GM18505 (cell line): ENCODE results near the gene MEGF8.

Experiments
- ATAC-seq: cut with Tn5 transposase; IDR thresholded peaks from one replicate; pipeline ENCODE4 v1.9.1; 2021; ENCODE audit not compliant: unreplicated experiment
- POLR2A ChIP-seq: IDR thresholded peaks from 4 replicates; pipeline ENCODE4 v1.6.1; 2011; ENCODE audit warnings: borderline replicate concordance; ENCODE audit not compliant: insufficient read depth, insufficient read length; ENCODE audit errors: extremely low read depth

MEGF8 gene

DNA sequence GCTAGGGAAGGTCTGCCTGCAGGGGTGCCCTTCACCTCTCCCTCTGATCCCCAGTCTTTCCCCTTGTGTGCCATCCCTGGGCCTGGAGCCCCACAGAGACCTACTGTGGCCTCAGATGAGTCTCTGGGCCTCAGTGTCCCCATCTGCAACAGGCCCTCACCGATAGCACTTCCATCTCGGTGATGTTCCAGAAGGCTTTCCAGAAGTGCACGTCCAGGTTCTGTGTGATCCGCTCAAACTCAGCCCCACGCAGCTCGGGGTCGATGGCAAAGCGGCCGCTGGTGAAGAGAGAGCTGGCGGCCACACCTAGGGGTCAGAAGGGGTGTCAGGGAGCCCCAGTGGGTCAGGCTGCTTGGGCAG, 82.4 kb downstream of the MEGF8 start:
- no peak for ATAC-seq

GRCh38 chr19:42409477-42409876, 84.0 kb downstream of the MEGF8 start:
- ATAC-seq, result no peak
- no peak for TF ChIP-seq POLR2A

More for the DNA sequence above, 82.4 kb downstream of the MEGF8 start:
- TF ChIP-seq POLR2A, result no peak

DNA sequence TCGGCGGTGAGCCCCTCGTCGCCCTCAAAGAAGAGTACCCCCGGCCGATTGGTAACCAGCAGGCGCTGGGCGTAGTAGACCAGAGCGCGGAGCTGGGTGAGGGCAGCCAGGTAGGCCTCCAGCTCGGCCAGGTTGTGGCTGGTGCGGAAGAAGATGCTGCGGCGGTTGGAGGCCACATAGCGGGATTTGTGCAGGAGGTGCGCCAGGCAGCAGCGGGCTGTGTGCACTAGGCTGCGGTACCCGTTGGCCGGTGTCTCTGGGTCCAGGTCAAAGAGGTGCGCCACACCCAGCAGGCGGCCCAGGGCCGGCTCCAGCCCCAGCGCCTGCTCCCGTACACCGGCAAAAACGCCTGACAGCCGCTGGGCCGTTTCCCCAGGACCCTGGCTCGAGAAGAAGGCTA, 84.9 kb downstream of the MEGF8 start:
- no peak for TF ChIP-seq POLR2A
- no peak for ATAC-seq

- TF ChIP-seq POLR2A, result no peak
- ATAC-seq, result no peak
Observed at GRCh38 chr19:42411581-42412178, 86.2 kb downstream of the MEGF8 start.

DNA sequence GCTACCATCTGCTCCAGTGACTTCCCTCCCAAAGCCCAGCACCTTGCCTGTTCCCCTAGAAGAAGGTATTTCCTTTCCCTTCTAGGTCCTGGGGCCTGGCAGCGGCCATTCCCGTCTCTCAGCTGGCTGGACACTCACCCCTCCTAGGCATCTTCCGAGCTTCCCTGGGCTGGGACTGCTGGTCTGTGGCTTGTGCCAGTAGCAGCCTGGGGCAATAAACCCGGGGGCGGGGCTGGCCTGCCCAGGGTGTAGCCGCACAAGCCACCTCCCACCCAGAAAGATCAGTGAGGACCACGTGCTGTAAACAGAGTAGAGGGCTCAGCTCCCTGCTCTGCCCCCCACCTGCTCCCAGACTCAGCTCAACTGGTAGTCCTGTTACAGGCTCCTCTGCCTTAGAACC, 86.8 kb downstream of the MEGF8 start:
- TF ChIP-seq POLR2A, result no peak
- no peak for ATAC-seq

- ATAC-seq, result no peak
- no peak for TF ChIP-seq POLR2A
Observed at GRCh38 chr19:42412661-42413076, 87.2 kb downstream of the MEGF8 start.

- ATAC-seq, result no peak
- no peak for TF ChIP-seq POLR2A
Observed at GRCh38 chr19:42419309-42419708, 93.9 kb downstream of the MEGF8 start.

DNA sequence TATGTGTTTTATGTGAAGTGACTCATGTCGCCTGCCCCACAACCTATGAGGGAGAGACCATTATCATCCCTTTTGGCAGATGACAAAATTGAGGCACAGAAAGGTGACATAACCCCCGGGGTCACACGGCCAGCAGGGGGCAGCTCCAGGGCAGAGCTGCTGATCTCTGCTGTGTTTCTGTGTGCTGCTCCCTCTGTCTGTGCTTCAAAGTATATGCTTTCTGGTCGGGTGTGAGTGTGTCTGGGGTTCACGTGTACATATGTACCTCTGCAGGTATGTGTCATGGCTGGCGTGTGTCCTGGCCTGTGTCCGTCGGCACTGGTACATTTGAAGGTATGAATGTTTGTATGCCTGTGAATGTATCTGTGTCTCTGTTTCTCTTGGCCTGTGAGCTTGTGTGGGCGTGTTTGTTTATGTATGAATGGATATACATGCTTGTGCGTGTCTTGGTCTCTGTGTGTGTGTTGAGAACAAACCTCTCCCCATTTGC, 94.7 kb downstream of the MEGF8 start:
- ATAC-seq, result peak; percentile 44
- no peak for TF ChIP-seq POLR2A

GRCh38 chr19:42421101-42421500, 95.7 kb downstream of the MEGF8 start:
- no peak for ATAC-seq
- no peak for TF ChIP-seq POLR2A

DNA sequence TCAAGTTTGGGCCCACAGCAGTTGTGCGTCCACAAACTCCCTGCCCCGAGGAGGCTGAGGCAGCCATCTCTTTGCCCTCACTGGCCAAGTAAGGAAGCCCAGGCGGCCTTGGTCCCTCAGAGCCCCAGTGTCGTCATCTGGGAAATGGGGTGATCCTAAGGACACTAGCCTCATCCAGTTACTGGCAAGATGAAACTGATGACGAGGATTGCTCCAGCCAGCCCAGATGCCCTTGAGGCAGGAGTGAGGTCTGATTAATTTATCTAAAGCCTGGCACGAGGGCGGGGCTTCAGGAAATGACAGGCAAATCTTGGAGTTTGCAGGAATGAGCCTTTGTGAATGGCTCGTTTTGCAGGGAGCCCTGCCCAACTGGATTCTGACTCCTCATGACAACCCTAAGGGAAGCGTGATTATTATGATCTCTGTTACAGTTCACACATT, 96.2 kb downstream of the MEGF8 start:
- no peak for TF ChIP-seq POLR2A
- no peak for ATAC-seq

DNA sequence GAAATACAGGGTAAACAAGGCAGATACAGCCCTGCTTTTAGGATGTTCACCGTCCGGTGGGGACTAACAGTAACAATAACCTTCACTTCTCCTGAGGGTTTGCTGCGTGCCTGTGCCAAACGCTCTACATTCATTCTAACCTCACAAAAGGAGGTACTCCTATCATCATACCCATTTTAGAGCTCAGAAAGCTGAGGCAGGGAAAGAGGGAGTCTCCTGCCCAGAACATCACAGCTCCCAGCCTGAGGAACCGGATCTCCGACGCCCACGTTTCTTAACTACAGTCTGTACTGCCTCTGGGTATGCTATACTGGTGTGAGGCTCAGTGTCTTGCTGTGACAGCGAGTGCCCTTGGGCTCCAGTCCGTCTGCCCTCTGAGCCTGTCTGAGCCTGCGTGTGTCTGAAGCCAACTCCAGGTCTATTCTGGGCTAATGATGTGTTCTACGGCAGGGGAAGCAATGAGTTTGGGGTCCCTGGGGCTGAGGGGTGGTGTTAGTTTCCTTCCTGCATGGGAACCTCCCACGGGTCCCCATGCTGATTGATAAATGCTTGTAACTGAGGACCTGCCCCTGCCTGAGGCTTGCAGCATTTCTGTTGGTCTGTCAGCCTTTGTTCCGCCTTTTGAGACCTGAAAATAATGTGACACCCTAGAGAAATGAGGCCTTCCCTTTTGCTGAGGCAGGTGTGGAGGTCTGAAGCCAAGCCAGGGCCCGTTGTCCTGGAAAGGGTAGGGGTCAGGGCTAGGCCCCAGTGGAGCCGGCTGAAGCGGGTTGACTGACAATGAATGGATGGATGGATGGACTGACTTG, 96.9 kb downstream of the MEGF8 start:
- no peak for ATAC-seq
- TF ChIP-seq POLR2A, result peak; percentile 31

- peak; percentile 28 for ATAC-seq
- no peak for TF ChIP-seq POLR2A
Observed at GRCh38 chr19:42422901-42423461, 97.5 kb downstream of the MEGF8 start.

GRCh38 chr19:42423462-42424344, 98.3 kb downstream of the MEGF8 start:
- peak; percentile 21 for TF ChIP-seq POLR2A
- peak; percentile 71 for ATAC-seq
